Neuronal stem cell (in vitro differentiated cells): ENCODE data around the gene VAMP5.

Source experiments
- DNase-seq: peaks from one replicate; pipeline ENCODE4 v3.0.0-alpha.2; 2013; ENCODE audit warnings: low spot score
- H2AFZ ChIP-seq: one replicate; pipeline ENCODE4 v1.6.1; 2013; ENCODE audit warnings: mild to moderate bottlenecking, low read length, inconsistent platforms
- H2AK5ac ChIP-seq: 2 replicates; pipeline ENCODE4 v1.6.1; 2013; ENCODE audit warnings: low read depth, mild to moderate bottlenecking, inconsistent platforms, low read length, moderate library complexity, mixed read lengths
- H2BK120ac ChIP-seq: 2 replicates; pipeline ENCODE4 v1.6.1; 2013; ENCODE audit warnings: low read depth, mild to moderate bottlenecking, inconsistent platforms, low read length, moderate library complexity, mixed read lengths
- H2BK12ac ChIP-seq: one replicate; pipeline ENCODE4 v1.6.1; 2013; ENCODE audit warnings: low read length, inconsistent platforms
- H2BK15ac ChIP-seq: 2 replicates; pipeline ENCODE4 v1.6.1; 2013; ENCODE audit warnings: mild to moderate bottlenecking, low read length, inconsistent platforms, mixed read lengths
- H2BK5ac ChIP-seq: one replicate; pipeline ENCODE4 v1.6.1; 2013; ENCODE audit warnings: inconsistent platforms, mild to moderate bottlenecking, low read length, moderate library complexity
- H3K14ac ChIP-seq: one replicate; pipeline ENCODE4 v1.6.1; 2013; ENCODE audit warnings: low read length, inconsistent platforms
- H3K18ac ChIP-seq: 2 replicates; pipeline ENCODE4 v1.6.1; 2013; ENCODE audit warnings: low read length, inconsistent platforms
- H3K23ac ChIP-seq: 2 replicates; pipeline ENCODE4 v1.6.1; 2013; ENCODE audit warnings: low read depth, mild to moderate bottlenecking, mixed read lengths, low read length, inconsistent platforms; ENCODE audit not compliant: poor library complexity
- H3K27ac ChIP-seq: replicated peaks from 3 replicates; pipeline ENCODE4 v1.5.1; 2013; ENCODE audit warnings: low read length, inconsistent platforms
- H3K27me3 ChIP-seq, 3 experiments: 2 replicates each; pipeline ENCODE4 v1.6.1; 2013; ENCODE audit warnings: low read length in 3 of 3, mild to moderate bottlenecking in 2 of 3, inconsistent platforms in 1 of 3, low read depth in 1 of 3, mixed read lengths in 1 of 3, moderate library complexity in 1 of 3; ENCODE audit not compliant: control insufficient read depth in 3 of 3, insufficient read depth in 3 of 3
- H3K36me3 ChIP-seq, 2 donors: replicated peaks in 1 of 2; 2 replicates each; pipeline ENCODE4 v1.6.1; 2013; ENCODE audit warnings: low read length in 2 of 2; ENCODE audit not compliant: control insufficient read depth in 2 of 2, insufficient read depth in 2 of 2
- H3K4ac ChIP-seq: 2 replicates; pipeline ENCODE4 v1.6.1; 2013; ENCODE audit warnings: inconsistent platforms, mild to moderate bottlenecking, low read length, moderate library complexity
- H3K4me1 ChIP-seq, 2 donors: 1 replicate in 1 of 2; 2 replicates in 1 of 2; pipeline ENCODE4 v1.6.1; 2013; ENCODE audit warnings: low read length in 2 of 2, low read depth in 1 of 2; ENCODE audit not compliant: control insufficient read depth in 2 of 2, insufficient read depth in 1 of 2
- H3K4me2 ChIP-seq: one replicate; pipeline ENCODE4 v1.6.1; 2013; ENCODE audit warnings: mild to moderate bottlenecking, low read length, inconsistent platforms; ENCODE audit not compliant: insufficient read depth, poor library complexity, severe bottlenecking
- H3K4me3 ChIP-seq, 2 donors: 2 replicates each; pipeline ENCODE4 v1.5.1; 2013; ENCODE audit warnings: low read length in 2 of 2, mild to moderate bottlenecking in 2 of 2, inconsistent platforms in 1 of 2, moderate library complexity in 1 of 2
- H3K79me1 ChIP-seq: one replicate; pipeline ENCODE4 v1.6.1; 2013; ENCODE audit warnings: low read depth, mild to moderate bottlenecking, inconsistent platforms, low read length, moderate library complexity
- H3K9ac ChIP-seq: one replicate; pipeline ENCODE4 v1.6.1; 2013; ENCODE audit warnings: mild to moderate bottlenecking, low read depth, low read length, inconsistent platforms; ENCODE audit not compliant: poor library complexity
- H3K9me3 ChIP-seq, 2 donors: replicated peaks in 1 of 2; 2 replicates each; pipeline versions ENCODE3 to v1.6.1; 2013; ENCODE audit warnings: low read length in 2 of 2, mild to moderate bottlenecking in 2 of 2, inconsistent platforms in 1 of 2, low read depth in 1 of 2, mixed read lengths in 1 of 2, moderate library complexity in 1 of 2; ENCODE audit not compliant: control insufficient read depth in 2 of 2, insufficient read depth in 1 of 2
- H4K8ac ChIP-seq: one replicate; pipeline ENCODE4 v1.6.1; 2013; ENCODE audit warnings: low read depth, mild to moderate bottlenecking, inconsistent platforms, low read length, moderate library complexity
- H4K91ac ChIP-seq: one replicate; pipeline ENCODE4 v1.6.1; 2013; ENCODE audit warnings: low read length, low read depth, mild to moderate bottlenecking, inconsistent platforms; ENCODE audit not compliant: poor library complexity
- WGBS, 2 donors: extraction: QIAGEN DNeasy Blood & Tissue Kit; methylation state at CpG; one replicate each; pipeline ENCODE4 v1.1.7; 2013; ENCODE audit warnings: missing lambda C conversion rate in 2 of 2, mixed read lengths in 1 of 2; ENCODE audit not compliant: insufficient read length in 2 of 2, insufficient replicate concordance in 1 of 2; ENCODE audit errors: extremely low coverage in 2 of 2; 5-methylcytosine and 5-hydroxymethylcytosine counted together

The VAMP5 gene

GRCh38 chr2:85607268-85608215, 23.3 kb downstream of the VAMP5 start:
- Histone ChIP-seq H3K23ac (no peak overlapping the region), H3K18ac (no peak overlapping the region), H2AK5ac (no peak overlapping the region), H3K4me2 (no peak overlapping the region), H3K79me1 (peaks cover 6% of the 10 kb centered on the region), H4K91ac (no peak overlapping the region), H3K4me1 (peaks cover 6 to 7% of the 10 kb centered on the region in 2 donors), H3K27me3 (no peaks in the 10 kb centered on the region), H3K27ac (no peak overlapping the region), H2BK120ac (no peak overlapping the region), H3K4ac (no peak overlapping the region), H4K8ac (no peak overlapping the region), H2BK12ac (no peak overlapping the region), H3K9ac (no peak overlapping the region), H2BK5ac (no peak overlapping the region), H3K14ac (no peak overlapping the region), H3K36me3 (peaks cover 17 to 61% of the 10 kb centered on the region in 2 donors), H3K9me3 (peaks cover 0 to 2% of the 10 kb centered on the region in 2 donors), H2AFZ (no peak overlapping the region), H3K4me3 (no peak overlapping the region), H2BK15ac (no peak overlapping the region)
- DNase-seq = no peak
- WGBS, 2 donors = no CpG with 5 or more reads among the region's 9 CpGs

GRCh38 chr2:85611217-85611704, 27.0 kb downstream of the VAMP5 start:
- H2AFZ ChIP-seq = peak overlapping the region; percentile 95
- peaks cover 4 to 5% of the 10 kb centered on the region in 2 donors for H3K4me1 ChIP-seq
- peak overlapping the region; percentile 95 for H3K23ac ChIP-seq
- H2BK12ac ChIP-seq = peak overlapping the region; percentile 58
- H3K79me1 ChIP-seq = peaks cover 8% of the 10 kb centered on the region
- H4K8ac ChIP-seq = peak overlapping the region; percentile 65
- peak overlapping the region; percentile 97 for H2AK5ac ChIP-seq
- peaks cover 17 to 42% of the 10 kb centered on the region in 2 donors for H3K36me3 ChIP-seq
- peak overlapping the region; percentile 93 to 95 for H3K4me3 ChIP-seq
- peak overlapping the region; percentile 80 for H3K4me2 ChIP-seq
- WGBS, 2 donors = no CpG with 5 or more reads among the region's 24 CpGs
- H2BK15ac ChIP-seq = peak overlapping the region; percentile 37
- no peak overlapping the region for H3K27ac ChIP-seq
- H4K91ac ChIP-seq = no peak overlapping the region
- peak overlapping the region; percentile 93 for H2BK5ac ChIP-seq
- peak overlapping the region; percentile 82 for H3K14ac ChIP-seq
- peak overlapping the region; percentile 99 for H3K9ac ChIP-seq
- H3K9me3 ChIP-seq = no peaks in the 10 kb centered on the region
- H2BK120ac ChIP-seq = no peak overlapping the region
- peak overlapping the region; percentile 84 for H3K4ac ChIP-seq
- peak overlapping the region; percentile 99 for H3K18ac ChIP-seq
- no peak for DNase-seq
- no peaks in the 10 kb centered on the region for H3K27me3 ChIP-seq

- Histone ChIP-seq H3K23ac (peak within 1 kb of the TSS; percentile 95), H3K18ac (peak within 1 kb of the TSS; percentile 99), H3K9ac (peak within 1 kb of the TSS; percentile 99), H3K36me3 (peaks cover 17 to 35% of the 10 kb centered on the region in 2 donors), H3K27ac (peak within 1 kb of the TSS; percentile 77), H3K4me3 (peak within 1 kb of the TSS; percentile 93 to 95), H3K4me2 (peak within 1 kb of the TSS; percentile 80), H3K9me3 (no peaks in the 10 kb centered on the region), H2BK120ac (no peak within 1 kb of the TSS), H3K79me1 (peaks cover 8% of the 10 kb centered on the region), H3K27me3 (no peaks in the 10 kb centered on the region), H3K14ac (peak within 1 kb of the TSS; percentile 82), H2BK15ac (peak within 1 kb of the TSS; percentile 37), H3K4ac (peak within 1 kb of the TSS; percentile 84), H2BK5ac (peak within 1 kb of the TSS; percentile 93), H2BK12ac (peak within 1 kb of the TSS; percentile 58), H4K8ac (peak within 1 kb of the TSS; percentile 65), H2AFZ (peak within 1 kb of the TSS; percentile 95), H3K4me1 (peaks cover 4 to 5% of the 10 kb centered on the region in 2 donors), H4K91ac (no peak within 1 kb of the TSS), H2AK5ac (peak within 1 kb of the TSS; percentile 97)
- no CpG with 5 or more reads among the region's 73 CpGs for WGBS, 2 donors
- peak; percentile 78 for DNase-seq
Measured at GRCh38 chr2:85611705-85612587, 27.7 kb downstream of the VAMP5 start, which contains the start of gene C2orf68. TSS of gene C2orf68 (minus strand) at chr2:85612066. CDS start at chr2:85611984, 82 bp downstream.
